Measurements from ENCODE around the gene MAGEB1. TPM values are rescaled to one million over a fixed set of nuclear protein-coding genes. Genes with fewer than 3 reads are reported as not detected.

MAGEB1 gene
- polyA plus RNA-seq, 1 donor from 2014 or later = not detected

DNA sequence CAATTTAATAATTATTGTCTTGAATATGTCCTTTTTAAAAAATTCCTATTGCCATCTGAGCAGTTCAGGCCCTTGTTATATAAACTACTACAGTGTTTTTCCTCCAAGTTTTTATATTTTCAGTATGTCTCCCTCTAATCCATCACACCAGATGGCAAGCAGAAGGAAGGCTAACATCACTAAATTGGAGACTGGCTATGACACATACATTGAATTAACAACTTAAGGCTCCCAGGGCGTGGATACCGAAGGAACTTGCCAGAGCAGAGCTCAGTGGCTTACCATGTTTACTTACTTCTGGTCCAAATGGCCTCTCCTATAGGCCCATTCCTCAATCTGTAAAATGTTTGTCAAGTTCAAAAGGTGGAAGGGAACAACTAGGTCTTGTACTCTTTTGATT, 13.0 kb downstream of the MAGEB1 start:
- no peaks in the 10 kb centered on the region for H3K36me3 ChIP-seq (ENCODE audit: insufficient read depth, low read length)
- H3K4me3 ChIP-seq (ENCODE audit: low read length) = no peak overlapping the region
- no peaks in the 10 kb centered on the region for H3K9me3 ChIP-seq (ENCODE audit: low read length)
- no peaks in the 10 kb centered on the region for H3K27me3 ChIP-seq (ENCODE audit: insufficient read depth, low read depth, low read length)
- H3K27ac ChIP-seq (ENCODE audit: low read length) = no peak overlapping the region
- no peaks in the 10 kb centered on the region for H3K9me2 ChIP-seq (ENCODE audit: insufficient read depth, low read length)
- TF ChIP-seq EZH2 (IDR thresholded peaks at IDR 0.05; ENCODE audit: borderline replicate concordance, insufficient read depth, low read length, poor library complexity, severe bottlenecking) (no peak), SMC3 (conservative IDR thresholded peaks at IDR 0.05; ENCODE audit: poor library complexity) (no peak)
- no peak overlapping the region for H2AFZ ChIP-seq (ENCODE audit: low read depth, low read length)
- H3K9ac ChIP-seq (ENCODE audit: low read length) = no peak overlapping the region
- H4K20me1 ChIP-seq (ENCODE audit: insufficient read depth) = no peaks in the 10 kb centered on the region
- H3F3A ChIP-seq (ENCODE audit: insufficient read depth, low read length, poor library complexity, severe bottlenecking) = no peaks in the 10 kb centered on the region
- H3K79me2 ChIP-seq (replicated peaks; ENCODE audit: insufficient read depth, low read length) = no peaks in the 10 kb centered on the region
- H3K4me2 ChIP-seq (ENCODE audit: low read length) = no peak overlapping the region

DNA sequence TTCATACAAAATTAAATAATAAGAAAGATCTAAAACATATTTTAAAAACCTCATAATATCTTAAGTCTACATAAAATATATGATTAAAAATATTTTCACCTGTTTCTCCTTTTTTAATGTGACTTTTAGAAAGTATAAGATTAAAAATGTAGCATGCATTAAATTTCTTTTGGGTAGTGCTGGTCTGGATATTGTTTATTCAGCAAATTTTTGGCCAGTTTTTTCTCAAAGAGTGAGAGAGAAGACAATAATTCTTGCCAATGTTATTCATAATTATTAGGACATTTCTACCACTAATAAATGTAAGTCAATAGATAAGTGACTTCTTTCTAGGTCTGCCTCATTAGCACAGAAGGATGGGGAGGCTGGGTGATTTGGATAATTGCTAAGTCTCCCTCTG, 14.1 kb downstream of the MAGEB1 start:
- H3F3A ChIP-seq (ENCODE audit: insufficient read depth, low read length, poor library complexity, severe bottlenecking) = no peaks in the 10 kb centered on the region
- no peaks in the 10 kb centered on the region for H3K9me3 ChIP-seq (ENCODE audit: low read length)
- H3K4me3 ChIP-seq (ENCODE audit: low read length) = no peak overlapping the region
- H3K79me2 ChIP-seq (replicated peaks; ENCODE audit: insufficient read depth, low read length) = no peaks in the 10 kb centered on the region
- H3K4me2 ChIP-seq (ENCODE audit: low read length) = no peak overlapping the region
- H3K9me2 ChIP-seq (ENCODE audit: insufficient read depth, low read length) = no peaks in the 10 kb centered on the region
- H2AFZ ChIP-seq (ENCODE audit: low read depth, low read length) = no peak overlapping the region
- H3K27me3 ChIP-seq (ENCODE audit: insufficient read depth, low read depth, low read length) = no peaks in the 10 kb centered on the region
- no peaks in the 10 kb centered on the region for H3K36me3 ChIP-seq (ENCODE audit: insufficient read depth, low read length)
- no peaks in the 10 kb centered on the region for H4K20me1 ChIP-seq (ENCODE audit: insufficient read depth)
- H3K9ac ChIP-seq (ENCODE audit: low read length) = no peak overlapping the region
- H3K27ac ChIP-seq (ENCODE audit: low read length) = no peak overlapping the region
- TF ChIP-seq EZH2 (IDR thresholded peaks at IDR 0.05; ENCODE audit: borderline replicate concordance, insufficient read depth, low read length, poor library complexity, severe bottlenecking) = no peak
- no peak for TF ChIP-seq POLR2AphosphoS5 (IDR thresholded peaks at IDR 0.05)
- TF ChIP-seq RAD21 (conservative IDR thresholded peaks at IDR 0.05) = no peak
- TF ChIP-seq SMC3 (conservative IDR thresholded peaks at IDR 0.05; ENCODE audit: poor library complexity) = no peak
- TF ChIP-seq, protein P1, sequence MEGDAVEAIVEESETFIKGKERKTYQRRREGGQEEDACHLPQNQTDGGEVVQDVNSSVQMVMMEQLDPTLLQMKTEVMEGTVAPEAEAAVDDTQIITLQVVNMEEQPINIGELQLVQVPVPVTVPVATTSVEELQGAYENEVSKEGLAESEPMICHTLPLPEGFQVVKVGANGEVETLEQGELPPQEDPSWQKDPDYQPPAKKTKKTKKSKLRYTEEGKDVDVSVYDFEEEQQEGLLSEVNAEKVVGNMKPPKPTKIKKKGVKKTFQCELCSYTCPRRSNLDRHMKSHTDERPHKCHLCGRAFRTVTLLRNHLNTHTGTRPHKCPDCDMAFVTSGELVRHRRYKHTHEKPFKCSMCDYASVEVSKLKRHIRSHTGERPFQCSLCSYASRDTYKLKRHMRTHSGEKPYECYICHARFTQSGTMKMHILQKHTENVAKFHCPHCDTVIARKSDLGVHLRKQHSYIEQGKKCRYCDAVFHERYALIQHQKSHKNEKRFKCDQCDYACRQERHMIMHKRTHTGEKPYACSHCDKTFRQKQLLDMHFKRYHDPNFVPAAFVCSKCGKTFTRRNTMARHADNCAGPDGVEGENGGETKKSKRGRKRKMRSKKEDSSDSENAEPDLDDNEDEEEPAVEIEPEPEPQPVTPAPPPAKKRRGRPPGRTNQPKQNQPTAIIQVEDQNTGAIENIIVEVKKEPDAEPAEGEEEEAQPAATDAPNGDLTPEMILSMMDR (IDR thresholded peaks at IDR 0.05; ENCODE audit: poor library complexity, severe bottlenecking) = no peak
- TF ChIP-seq MXI1 (conservative IDR thresholded peaks at IDR 0.05; ENCODE audit: poor library complexity, severe bottlenecking) = no peak
- TF ChIP-seq TAF1 (IDR thresholded peaks at IDR 0.05; ENCODE audit: low read depth) = no peak
- TF ChIP-seq, protein P2, sequence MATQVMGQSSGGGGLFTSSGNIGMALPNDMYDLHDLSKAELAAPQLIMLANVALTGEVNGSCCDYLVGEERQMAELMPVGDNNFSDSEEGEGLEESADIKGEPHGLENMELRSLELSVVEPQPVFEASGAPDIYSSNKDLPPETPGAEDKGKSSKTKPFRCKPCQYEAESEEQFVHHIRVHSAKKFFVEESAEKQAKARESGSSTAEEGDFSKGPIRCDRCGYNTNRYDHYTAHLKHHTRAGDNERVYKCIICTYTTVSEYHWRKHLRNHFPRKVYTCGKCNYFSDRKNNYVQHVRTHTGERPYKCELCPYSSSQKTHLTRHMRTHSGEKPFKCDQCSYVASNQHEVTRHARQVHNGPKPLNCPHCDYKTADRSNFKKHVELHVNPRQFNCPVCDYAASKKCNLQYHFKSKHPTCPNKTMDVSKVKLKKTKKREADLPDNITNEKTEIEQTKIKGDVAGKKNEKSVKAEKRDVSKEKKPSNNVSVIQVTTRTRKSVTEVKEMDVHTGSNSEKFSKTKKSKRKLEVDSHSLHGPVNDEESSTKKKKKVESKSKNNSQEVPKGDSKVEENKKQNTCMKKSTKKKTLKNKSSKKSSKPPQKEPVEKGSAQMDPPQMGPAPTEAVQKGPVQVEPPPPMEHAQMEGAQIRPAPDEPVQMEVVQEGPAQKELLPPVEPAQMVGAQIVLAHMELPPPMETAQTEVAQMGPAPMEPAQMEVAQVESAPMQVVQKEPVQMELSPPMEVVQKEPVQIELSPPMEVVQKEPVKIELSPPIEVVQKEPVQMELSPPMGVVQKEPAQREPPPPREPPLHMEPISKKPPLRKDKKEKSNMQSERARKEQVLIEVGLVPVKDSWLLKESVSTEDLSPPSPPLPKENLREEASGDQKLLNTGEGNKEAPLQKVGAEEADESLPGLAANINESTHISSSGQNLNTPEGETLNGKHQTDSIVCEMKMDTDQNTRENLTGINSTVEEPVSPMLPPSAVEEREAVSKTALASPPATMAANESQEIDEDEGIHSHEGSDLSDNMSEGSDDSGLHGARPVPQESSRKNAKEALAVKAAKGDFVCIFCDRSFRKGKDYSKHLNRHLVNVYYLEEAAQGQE (IDR thresholded peaks at IDR 0.05; ENCODE audit: borderline replicate concordance) = no peak
- TF ChIP-seq EP300 (conservative IDR thresholded peaks at IDR 0.05; ENCODE audit: poor library complexity, severe bottlenecking) = no peak

DNA sequence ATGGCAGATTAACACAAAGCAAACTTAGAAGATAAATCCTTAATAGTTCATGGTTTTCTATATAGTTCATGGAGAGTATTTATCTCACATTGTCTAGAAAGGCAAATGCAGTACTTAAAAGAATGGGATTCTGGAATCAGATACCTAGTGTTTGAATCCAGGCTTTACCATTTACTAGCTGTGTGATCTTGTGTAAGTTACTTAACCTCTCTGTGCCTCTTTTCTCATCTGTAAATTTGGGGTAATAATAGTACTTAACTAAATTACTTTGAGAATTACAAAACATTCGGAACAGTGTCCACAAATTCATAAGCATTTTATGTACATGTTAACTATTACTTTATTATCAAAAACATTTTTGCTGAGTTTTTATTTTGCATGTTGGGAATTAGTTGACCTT, 15.8 kb downstream of the MAGEB1 start:
- H3K4me3 ChIP-seq (ENCODE audit: low read length) = no peak overlapping the region
- no peak overlapping the region for H3K9ac ChIP-seq (ENCODE audit: low read length)
- no peaks in the 10 kb centered on the region for H3K9me3 ChIP-seq (ENCODE audit: low read length)
- H3K36me3 ChIP-seq (ENCODE audit: insufficient read depth, low read length) = no peaks in the 10 kb centered on the region
- no peaks in the 10 kb centered on the region for H3K27me3 ChIP-seq (ENCODE audit: insufficient read depth, low read depth, low read length)
- H3K79me2 ChIP-seq (replicated peaks; ENCODE audit: insufficient read depth, low read length) = no peaks in the 10 kb centered on the region
- no peak overlapping the region for H3K27ac ChIP-seq (ENCODE audit: low read length)
- H2AFZ ChIP-seq (ENCODE audit: low read depth, low read length) = no peak overlapping the region
- H3K9me2 ChIP-seq (ENCODE audit: insufficient read depth, low read length) = no peaks in the 10 kb centered on the region
- no peaks in the 10 kb centered on the region for H3F3A ChIP-seq (ENCODE audit: insufficient read depth, low read length, poor library complexity, severe bottlenecking)
- H4K20me1 ChIP-seq (ENCODE audit: insufficient read depth) = no peaks in the 10 kb centered on the region
- no peak overlapping the region for H3K4me2 ChIP-seq (ENCODE audit: low read length)
- TF ChIP-seq MXI1 (conservative IDR thresholded peaks at IDR 0.05; ENCODE audit: poor library complexity, severe bottlenecking) (no peak), EZH2 (IDR thresholded peaks at IDR 0.05; ENCODE audit: borderline replicate concordance, insufficient read depth, low read length, poor library complexity, severe bottlenecking) (no peak)

Measured in neural cell (in vitro differentiated cells).